Keratinocyte (primary cell): ENCODE measurements around the gene TRIP13. TPM values are rescaled to one million over a fixed set of nuclear protein-coding genes. Genes with fewer than 3 reads are reported as not detected.

Experiments
- DNase-seq: peaks from one replicate; pipeline ENCODE4 v3.0.0-alpha.2; 2011; ENCODE audit warnings: low read depth, missing footprints, low spot score
- FAIRE-seq: peaks from 2 replicates; lab custom pipeline; 2011; peaks lifted over from hg19 to GRCh38; lab: Jason Lieb, UNC
- H2AFZ ChIP-seq: 2 replicates; pipeline ENCODE4 v1.6.0; 2012; ENCODE audit warnings: low read length, control low read depth, inconsistent platforms; ENCODE audit not compliant: control insufficient read depth
- H3K27ac ChIP-seq: 2 replicates; pipeline ENCODE4 v1.5.1; 2011; ENCODE audit warnings: low read length; ENCODE audit not compliant: control insufficient read depth, insufficient read depth
- H3K27me3 ChIP-seq: 3 replicates; pipeline ENCODE4 v1.6.0; 2011; ENCODE audit warnings: low read length; ENCODE audit not compliant: control insufficient read depth, insufficient read depth; ENCODE audit errors: extremely low read depth
- H3K36me3 ChIP-seq, 2 experiments: 2 replicates in 1 of 2; 3 replicates in 1 of 2; pipeline ENCODE4 v1.5.1; 2011; ENCODE audit warnings: low read length in 2 of 2, mild to moderate bottlenecking in 1 of 2; ENCODE audit not compliant: control insufficient read depth in 2 of 2, insufficient read depth in 2 of 2; ENCODE audit errors: extremely low read depth in 1 of 2
- H3K4me1 ChIP-seq: 3 replicates; pipeline ENCODE4 v1.5.1; 2011; ENCODE audit warnings: low read length; ENCODE audit not compliant: control insufficient read depth, insufficient read depth; ENCODE audit errors: extremely low read depth
- H3K4me2 ChIP-seq: 3 replicates; pipeline ENCODE4 v1.6.0; 2011; ENCODE audit warnings: low read depth, low read length; ENCODE audit not compliant: control insufficient read depth, insufficient read depth; ENCODE audit errors: extremely low read depth
- H3K4me3 ChIP-seq, 3 experiments: fragments of 200-600 bp in 1 of 3; sonication (generic) in 1 of 3; 2 replicates in 2 of 3; 3 replicates in 1 of 3; pipeline ENCODE4 v1.5.1; 2011 to 2016; ENCODE audit warnings: low read length in 3 of 3, mild to moderate bottlenecking in 3 of 3, control low read depth in 2 of 3, inconsistent platforms in 1 of 3, low read depth in 1 of 3, mixed read lengths in 1 of 3, mixed run types in 1 of 3, moderate library complexity in 1 of 3; ENCODE audit not compliant: control insufficient read depth in 2 of 3, insufficient read depth in 2 of 3; ENCODE audit errors: extremely low read depth in 1 of 3
- H3K79me2 ChIP-seq: 2 replicates; pipeline ENCODE4 v1.6.0; 2012; ENCODE audit warnings: low read length; ENCODE audit not compliant: control insufficient read depth, insufficient read depth
- H3K9ac ChIP-seq: 3 replicates; pipeline ENCODE4 v1.6.0; 2011; ENCODE audit warnings: low read length; ENCODE audit not compliant: control insufficient read depth, insufficient read depth; ENCODE audit errors: extremely low read depth
- H3K9me1 ChIP-seq: 3 replicates; pipeline ENCODE4 v1.6.0; 2011; ENCODE audit warnings: low read length; ENCODE audit not compliant: control insufficient read depth, insufficient read depth; ENCODE audit errors: extremely low read depth
- H3K9me3 ChIP-seq: 2 replicates; pipeline ENCODE4 v1.5.1; 2012; ENCODE audit warnings: low read depth, low read length; ENCODE audit not compliant: control insufficient read depth
- H4K20me1 ChIP-seq: 3 replicates; pipeline ENCODE4 v1.6.0; 2011; ENCODE audit warnings: low read length; ENCODE audit not compliant: control insufficient read depth, insufficient read depth; ENCODE audit errors: extremely low read depth
- CTCF ChIP-seq, 3 experiments: IDR thresholded peaks in 1 of 3; conservative IDR thresholded peaks in 1 of 3; optimal IDR thresholded peaks in 1 of 3; 2 replicates in 2 of 3; 3 replicates in 1 of 3; pipeline versions ENCODE3 to v1.5.1; 2011; ENCODE audit warnings: low read length in 3 of 3, mild to moderate bottlenecking in 3 of 3, moderate library complexity in 2 of 3, control low read depth in 1 of 3, inconsistent platforms in 1 of 3; ENCODE audit not compliant: insufficient read depth in 2 of 3; ENCODE audit errors: extremely low read depth in 1 of 3
- EZH2 ChIP-seq: IDR thresholded peaks from one replicate; pipeline ENCODE4 v1.6.1; 2012; ENCODE audit warnings: inconsistent platforms, mild to moderate bottlenecking, low read length, moderate library complexity
- dilution Hi-C: fragments of 300-500 bp; cut with MboI; formaldehyde crosslinking; loops from one replicate; pipeline ENCODE4 v1.7.0; 2020; ENCODE audit warnings: low sequenced_read_pairs; ENCODE audit not compliant: extremely low pct_ligation_motif_present
- polyA plus RNA-seq, 5 experiments: library from polyadenylated mRNA; depleted of rRNA in 3 of 5; stranded (reverse) in 3 of 5; stranded (forward) in 1 of 5; unstranded in 1 of 5; fragments of >200 nt; gene quantifications; 1 replicate in 1 of 5; 2 replicates in 3 of 5; 3 replicates in 1 of 5; pipeline versions ENCODE4 v1.2.1 to v1.2.3, GENCODE V29; 2011 to 2012; ENCODE audit warnings: missing spikeins in 2 of 5, low read depth in 1 of 5, low replicate concordance in 1 of 5

Gene TRIP13
- polyA plus RNA-seq, 1 donor (not counting 4 experiments of a cell fraction or from before 2014, with no cell fraction given): 37.8 TPM

GRCh38 chr5:885529-885928 lies 7.2 kb upstream of the TRIP13 start:
- peaks cover 13% of the 10 kb centered on the region for H4K20me1 ChIP-seq
- H3K36me3 ChIP-seq: peaks cover 60 to 74% of the 10 kb centered on the region in 2 experiments
- dilution Hi-C loops: no loop called here

DNA sequence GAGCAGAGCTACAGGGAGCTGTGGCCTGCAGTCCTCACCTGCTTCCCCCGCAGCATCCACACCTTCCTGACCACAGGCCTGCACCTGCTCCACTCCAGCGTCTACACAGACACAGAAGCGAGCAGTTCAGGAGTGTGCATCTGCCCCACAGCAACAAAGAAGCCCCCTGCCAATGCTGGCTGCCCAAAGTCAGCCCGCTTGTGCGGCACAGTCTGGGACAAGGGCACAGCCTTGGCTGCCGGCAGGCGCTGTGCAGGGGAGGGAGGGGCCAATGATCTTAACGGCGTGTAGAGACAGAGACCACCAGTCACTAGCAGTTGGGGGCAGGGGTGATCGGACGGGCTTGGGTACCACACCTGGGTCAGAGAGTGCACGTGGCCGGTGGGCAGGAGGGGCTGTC lies 6.6 kb upstream of the TRIP13 start:
- H3K36me3 ChIP-seq: peaks cover 61 to 76% of the 10 kb centered on the region in 2 experiments

More at GRCh38 chr5:885529-885928, 7.2 kb upstream of the TRIP13 start:
- H3K4me2 ChIP-seq: no peak overlapping the region
- H3K27ac ChIP-seq: no peak overlapping the region
- H3K79me2 ChIP-seq: peaks cover 80% of the 10 kb centered on the region
- FAIRE-seq: no peak
- H2AFZ ChIP-seq: no peak overlapping the region
- no peak for DNase-seq
- TF ChIP-seq CTCF (optimal IDR thresholded peaks at IDR 0.05 in 1 of 3, IDR thresholded peaks at IDR 0.05 in 1 of 3, conservative IDR thresholded peaks at IDR 0.05 in 1 of 3; ENCODE audit: extremely low read depth in 1 of 3, insufficient read depth in 2 of 3, low read length in 3 of 3) (no peak), EZH2 (no peak)
- no peak overlapping the region for H3K9ac ChIP-seq
- no peaks in the 10 kb centered on the region for H3K9me3 ChIP-seq
- H3K4me3 ChIP-seq: no peak overlapping the region
- H3K4me1 ChIP-seq: no peaks in the 10 kb centered on the region
- no peaks in the 10 kb centered on the region for H3K9me1 ChIP-seq
- H3K27me3 ChIP-seq: no peaks in the 10 kb centered on the region

More for the DNA sequence above, 6.6 kb upstream of the TRIP13 start:
- Histone ChIP-seq H3K9ac (no peak overlapping the region), H3K79me2 (peaks cover 85% of the 10 kb centered on the region), H3K4me3 (no peak overlapping the region), H3K9me3 (no peaks in the 10 kb centered on the region), H2AFZ (no peak overlapping the region), H3K27ac (no peak overlapping the region), H3K27me3 (no peaks in the 10 kb centered on the region), H3K9me1 (no peaks in the 10 kb centered on the region), H3K4me1 (peaks cover 3% of the 10 kb centered on the region), H4K20me1 (peaks cover 13% of the 10 kb centered on the region), H3K4me2 (no peak overlapping the region)
- TF ChIP-seq EZH2 (no peak), CTCF (optimal IDR thresholded peaks at IDR 0.05 in 1 of 3, IDR thresholded peaks at IDR 0.05 in 1 of 3, conservative IDR thresholded peaks at IDR 0.05 in 1 of 3; ENCODE audit: extremely low read depth in 1 of 3, insufficient read depth in 2 of 3, low read length in 3 of 3) (no peak)
- no peak for DNase-seq
- no peak for FAIRE-seq
- dilution Hi-C loops: no loop called here
